ENCODE results near the gene SLC6A18. TPM values are rescaled to one million over a fixed set of nuclear protein-coding genes. Genes with fewer than 3 reads are reported as not detected.

The SLC6A18 gene
- total and polyA plus RNA-seq, 9 of the 15 experiments (the other 6 are each of a cell fraction or from before 2014, with no cell fraction given), result not detected

DNA sequence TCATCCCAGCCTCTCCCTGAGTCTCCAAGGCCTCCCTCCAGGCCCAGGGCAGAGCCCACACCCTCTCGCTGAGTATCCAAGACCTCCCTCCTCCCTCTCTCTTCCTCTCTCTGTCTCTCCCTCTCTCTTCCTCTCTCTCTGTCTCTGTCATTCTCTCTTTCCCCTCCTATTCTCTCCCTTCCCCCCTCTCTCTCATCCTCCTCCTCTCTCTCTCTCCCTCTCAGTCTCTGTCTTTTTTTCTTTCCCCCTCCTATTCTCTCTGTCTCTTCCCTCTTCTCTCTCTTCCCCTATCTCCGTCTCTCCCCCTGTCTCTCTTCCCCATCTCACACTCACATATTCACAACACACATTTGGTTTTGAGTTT is 15.7 kb upstream of the SLC6A18 start (continued):
- TF ChIP-seq, protein P1, sequence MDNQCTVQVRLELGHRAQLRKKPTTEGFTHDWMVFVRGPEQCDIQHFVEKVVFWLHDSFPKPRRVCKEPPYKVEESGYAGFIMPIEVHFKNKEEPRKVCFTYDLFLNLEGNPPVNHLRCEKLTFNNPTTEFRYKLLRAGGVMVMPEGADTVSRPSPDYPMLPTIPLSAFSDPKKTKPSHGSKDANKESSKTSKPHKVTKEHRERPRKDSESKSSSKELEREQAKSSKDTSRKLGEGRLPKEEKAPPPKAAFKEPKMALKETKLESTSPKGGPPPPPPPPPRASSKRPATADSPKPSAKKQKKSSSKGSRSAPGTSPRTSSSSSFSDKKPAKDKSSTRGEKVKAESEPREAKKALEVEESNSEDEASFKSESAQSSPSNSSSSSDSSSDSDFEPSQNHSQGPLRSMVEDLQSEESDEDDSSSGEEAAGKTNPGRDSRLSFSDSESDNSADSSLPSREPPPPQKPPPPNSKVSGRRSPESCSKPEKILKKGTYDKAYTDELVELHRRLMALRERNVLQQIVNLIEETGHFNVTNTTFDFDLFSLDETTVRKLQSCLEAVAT (IDR thresholded peaks at IDR 0.05), result 0 out of 4 replicates have a peak, but pooled peaks of 1 of the 2 experiments have one; percentile 24
- TF ChIP-seq, protein P2, sequence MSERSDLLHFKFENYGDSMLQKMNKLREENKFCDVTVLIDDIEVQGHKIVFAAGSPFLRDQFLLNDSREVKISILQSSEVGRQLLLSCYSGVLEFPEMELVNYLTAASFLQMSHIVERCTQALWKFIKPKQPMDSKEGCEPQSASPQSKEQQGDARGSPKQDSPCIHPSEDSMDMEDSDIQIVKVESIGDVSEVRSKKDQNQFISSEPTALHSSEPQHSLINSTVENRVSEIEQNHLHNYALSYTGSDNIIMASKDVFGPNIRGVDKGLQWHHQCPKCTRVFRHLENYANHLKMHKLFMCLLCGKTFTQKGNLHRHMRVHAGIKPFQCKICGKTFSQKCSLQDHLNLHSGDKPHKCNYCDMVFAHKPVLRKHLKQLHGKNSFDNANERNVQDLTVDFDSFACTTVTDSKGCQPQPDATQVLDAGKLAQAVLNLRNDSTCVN (CRISPR knock-in tag; IDR thresholded peaks at IDR 0.05), result peak; percentile 68
- TF ChIP-seq, protein P3, sequence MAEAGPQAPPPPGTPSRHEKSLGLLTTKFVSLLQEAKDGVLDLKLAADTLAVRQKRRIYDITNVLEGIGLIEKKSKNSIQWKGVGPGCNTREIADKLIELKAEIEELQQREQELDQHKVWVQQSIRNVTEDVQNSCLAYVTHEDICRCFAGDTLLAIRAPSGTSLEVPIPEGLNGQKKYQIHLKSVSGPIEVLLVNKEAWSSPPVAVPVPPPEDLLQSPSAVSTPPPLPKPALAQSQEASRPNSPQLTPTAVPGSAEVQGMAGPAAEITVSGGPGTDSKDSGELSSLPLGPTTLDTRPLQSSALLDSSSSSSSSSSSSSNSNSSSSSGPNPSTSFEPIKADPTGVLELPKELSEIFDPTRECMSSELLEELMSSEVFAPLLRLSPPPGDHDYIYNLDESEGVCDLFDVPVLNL (CRISPR knock-in tag; IDR thresholded peaks at IDR 0.05; ENCODE audit: low read depth), result no peak
- TF ChIP-seq, protein P4, sequence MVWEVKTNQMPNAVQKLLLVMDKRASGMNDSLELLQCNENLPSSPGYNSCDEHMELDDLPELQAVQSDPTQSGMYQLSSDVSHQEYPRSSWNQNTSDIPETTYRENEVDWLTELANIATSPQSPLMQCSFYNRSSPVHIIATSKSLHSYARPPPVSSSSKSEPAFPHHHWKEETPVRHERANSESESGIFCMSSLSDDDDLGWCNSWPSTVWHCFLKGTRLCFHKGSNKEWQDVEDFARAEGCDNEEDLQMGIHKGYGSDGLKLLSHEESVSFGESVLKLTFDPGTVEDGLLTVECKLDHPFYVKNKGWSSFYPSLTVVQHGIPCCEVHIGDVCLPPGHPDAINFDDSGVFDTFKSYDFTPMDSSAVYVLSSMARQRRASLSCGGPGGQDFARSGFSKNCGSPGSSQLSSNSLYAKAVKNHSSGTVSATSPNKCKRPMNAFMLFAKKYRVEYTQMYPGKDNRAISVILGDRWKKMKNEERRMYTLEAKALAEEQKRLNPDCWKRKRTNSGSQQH (CRISPR knock-in tag; IDR thresholded peaks at IDR 0.05), result peak; percentile 67; the same call in 1 of the 2 replicates
- TF ChIP-seq, protein P5, sequence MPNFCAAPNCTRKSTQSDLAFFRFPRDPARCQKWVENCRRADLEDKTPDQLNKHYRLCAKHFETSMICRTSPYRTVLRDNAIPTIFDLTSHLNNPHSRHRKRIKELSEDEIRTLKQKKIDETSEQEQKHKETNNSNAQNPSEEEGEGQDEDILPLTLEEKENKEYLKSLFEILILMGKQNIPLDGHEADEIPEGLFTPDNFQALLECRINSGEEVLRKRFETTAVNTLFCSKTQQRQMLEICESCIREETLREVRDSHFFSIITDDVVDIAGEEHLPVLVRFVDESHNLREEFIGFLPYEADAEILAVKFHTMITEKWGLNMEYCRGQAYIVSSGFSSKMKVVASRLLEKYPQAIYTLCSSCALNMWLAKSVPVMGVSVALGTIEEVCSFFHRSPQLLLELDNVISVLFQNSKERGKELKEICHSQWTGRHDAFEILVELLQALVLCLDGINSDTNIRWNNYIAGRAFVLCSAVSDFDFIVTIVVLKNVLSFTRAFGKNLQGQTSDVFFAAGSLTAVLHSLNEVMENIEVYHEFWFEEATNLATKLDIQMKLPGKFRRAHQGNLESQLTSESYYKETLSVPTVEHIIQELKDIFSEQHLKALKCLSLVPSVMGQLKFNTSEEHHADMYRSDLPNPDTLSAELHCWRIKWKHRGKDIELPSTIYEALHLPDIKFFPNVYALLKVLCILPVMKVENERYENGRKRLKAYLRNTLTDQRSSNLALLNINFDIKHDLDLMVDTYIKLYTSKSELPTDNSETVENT (CRISPR knock-in tag; IDR thresholded peaks at IDR 0.05), result no peak
- TF ChIP-seq ZNF75A (CRISPR knock-in tag; IDR thresholded peaks at IDR 0.05) (no peak), ETV5 (CRISPR knock-in tag; IDR thresholded peaks at IDR 0.05; ENCODE audit: low read depth) (no peak), ZNF785 (CRISPR knock-in tag; IDR thresholded peaks at IDR 0.05) (no peak), ETS2 (tag; IDR thresholded peaks at IDR 0.05; ENCODE audit: borderline replicate concordance, poor library complexity, severe bottlenecking) (no peak), ELF4 (CRISPR knock-in tag; IDR thresholded peaks at IDR 0.05) (peak; percentile 42; the same call in 1 of the 2 replicates)
- TF ChIP-seq, protein P6, sequence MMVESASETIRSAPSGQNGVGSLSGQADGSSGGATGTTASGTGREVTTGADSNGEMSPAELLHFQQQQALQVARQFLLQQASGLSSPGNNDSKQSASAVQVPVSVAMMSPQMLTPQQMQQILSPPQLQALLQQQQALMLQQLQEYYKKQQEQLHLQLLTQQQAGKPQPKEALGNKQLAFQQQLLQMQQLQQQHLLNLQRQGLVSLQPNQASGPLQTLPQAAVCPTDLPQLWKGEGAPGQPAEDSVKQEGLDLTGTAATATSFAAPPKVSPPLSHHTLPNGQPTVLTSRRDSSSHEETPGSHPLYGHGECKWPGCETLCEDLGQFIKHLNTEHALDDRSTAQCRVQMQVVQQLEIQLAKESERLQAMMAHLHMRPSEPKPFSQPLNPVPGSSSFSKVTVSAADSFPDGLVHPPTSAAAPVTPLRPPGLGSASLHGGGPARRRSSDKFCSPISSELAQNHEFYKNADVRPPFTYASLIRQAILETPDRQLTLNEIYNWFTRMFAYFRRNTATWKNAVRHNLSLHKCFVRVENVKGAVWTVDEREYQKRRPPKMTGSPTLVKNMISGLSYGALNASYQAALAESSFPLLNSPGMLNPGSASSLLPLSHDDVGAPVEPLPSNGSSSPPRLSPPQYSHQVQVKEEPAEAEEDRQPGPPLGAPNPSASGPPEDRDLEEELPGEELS (CRISPR knock-in tag; IDR thresholded peaks at IDR 0.05; ENCODE audit: borderline replicate concordance), result no peak

Measured in K562 (cell line).